H9 (cell line): ENCODE data around the gene BCL2L14. TPM values are rescaled to one million over a fixed set of nuclear protein-coding genes. Genes with fewer than 3 reads are reported as not detected.

Source experiments
- DNase-seq: peaks from one replicate; pipeline ENCODE4 v3.0.0-alpha.2; 2017
- H2AFZ ChIP-seq: one replicate; pipeline ENCODE4 v1.6.1; 2013; ENCODE audit warnings: mild to moderate bottlenecking, low read length, control low read depth, moderate library complexity
- H2AK5ac ChIP-seq: 2 replicates; pipeline ENCODE4 v1.6.1; 2013; ENCODE audit warnings: low read length, control low read depth, mixed read lengths; ENCODE audit not compliant: insufficient read length
- H2BK120ac ChIP-seq: one replicate; pipeline ENCODE4 v1.6.1; 2013; ENCODE audit warnings: low read depth, mild to moderate bottlenecking, low read length, control low read depth, inconsistent platforms; ENCODE audit not compliant: poor library complexity, severe bottlenecking
- H2BK12ac ChIP-seq: 2 replicates; pipeline ENCODE4 v1.6.1; 2013; ENCODE audit warnings: low read length, control low read depth, mixed read lengths, low read depth; ENCODE audit not compliant: insufficient read length
- H2BK15ac ChIP-seq: 2 replicates; pipeline ENCODE4 v1.6.1; 2013; ENCODE audit warnings: low read depth, low read length, control low read depth
- H2BK20ac ChIP-seq: one replicate; pipeline ENCODE4 v1.6.1; 2013; ENCODE audit warnings: low read depth, mild to moderate bottlenecking, low read length, control low read depth, inconsistent platforms; ENCODE audit not compliant: poor library complexity, severe bottlenecking
- H2BK5ac ChIP-seq: 2 replicates; pipeline ENCODE4 v1.6.1; 2013; ENCODE audit warnings: low read length, control low read depth, mixed read lengths; ENCODE audit not compliant: insufficient read length
- H3K14ac ChIP-seq: 2 replicates; pipeline ENCODE4 v1.6.1; 2013; ENCODE audit warnings: low read length, control low read depth; ENCODE audit not compliant: insufficient read depth
- H3K18ac ChIP-seq: 2 replicates; pipeline ENCODE4 v1.6.1; 2013; ENCODE audit warnings: low read depth, mild to moderate bottlenecking, mixed read lengths, low read length, control low read depth; ENCODE audit not compliant: insufficient read length
- H3K23ac ChIP-seq: 2 replicates; pipeline ENCODE4 v1.6.1; 2013; ENCODE audit warnings: low read length, control low read depth, mixed read lengths, low read depth; ENCODE audit not compliant: insufficient read length
- H3K23me2 ChIP-seq: 2 replicates; pipeline ENCODE4 v1.6.1; 2013; ENCODE audit warnings: low read depth, mild to moderate bottlenecking, mixed read lengths, low read length, control low read depth; ENCODE audit not compliant: insufficient read length, poor library complexity, severe bottlenecking
- H3K27ac ChIP-seq: 2 replicates; pipeline ENCODE4 v1.5.1; 2013; ENCODE audit warnings: low read length, control low read depth, mixed read lengths, low read depth; ENCODE audit not compliant: insufficient read length
- H3K27me3 ChIP-seq: 2 replicates; pipeline ENCODE4 v1.6.1; 2013; ENCODE audit warnings: low read length, control low read depth, inconsistent platforms; ENCODE audit not compliant: insufficient read depth
- H3K4ac ChIP-seq: 2 replicates; pipeline ENCODE4 v1.6.1; 2013; ENCODE audit warnings: low read depth, mild to moderate bottlenecking, control low read depth, inconsistent platforms, low read length, moderate library complexity
- H3K4me1 ChIP-seq: 2 replicates; pipeline ENCODE4 v1.6.1; 2013; ENCODE audit warnings: low read length, control low read depth, inconsistent platforms; ENCODE audit not compliant: insufficient read depth
- H3K4me2 ChIP-seq: 2 replicates; pipeline ENCODE4 v1.6.1; 2013; ENCODE audit warnings: low read length, control low read depth, mixed read lengths; ENCODE audit not compliant: insufficient read length, insufficient read depth
- H3K56ac ChIP-seq: 2 replicates; pipeline ENCODE4 v1.6.1; 2013; ENCODE audit warnings: low read depth, mild to moderate bottlenecking, mixed read lengths, low read length, control low read depth; ENCODE audit not compliant: insufficient read length
- H3K79me1 ChIP-seq: 2 replicates; pipeline ENCODE4 v1.6.1; 2013; ENCODE audit warnings: low read depth, mild to moderate bottlenecking, moderate library complexity, low read length, control low read depth, inconsistent platforms; ENCODE audit not compliant: insufficient read depth, poor library complexity, severe bottlenecking
- H3K79me2 ChIP-seq: 2 replicates; pipeline ENCODE4 v1.6.1; 2013; ENCODE audit warnings: low read length, control low read depth, inconsistent platforms; ENCODE audit not compliant: insufficient read depth
- H3K9ac ChIP-seq: 2 replicates; pipeline ENCODE4 v1.6.1; 2013; ENCODE audit warnings: low read length, control low read depth, mixed read lengths; ENCODE audit not compliant: insufficient read length; ENCODE audit errors: extremely low read depth
- H3K9me3 ChIP-seq: one replicate; pipeline ENCODE4 v1.6.1; 2013; ENCODE audit warnings: low read depth, low read length, inconsistent platforms; ENCODE audit not compliant: control insufficient read depth
- H3T11ph ChIP-seq: one replicate; pipeline ENCODE4 v1.6.1; 2013; ENCODE audit warnings: mild to moderate bottlenecking, low read length, control low read depth, inconsistent platforms
- H4K20me1 ChIP-seq: one replicate; pipeline ENCODE4 v1.6.1; 2013; ENCODE audit not compliant: control insufficient read depth, insufficient read length, insufficient read depth
- H4K5ac ChIP-seq: 2 replicates; pipeline ENCODE4 v1.6.1; 2013; ENCODE audit warnings: low read depth, mild to moderate bottlenecking, mixed read lengths, low read length, control low read depth; ENCODE audit not compliant: insufficient read length
- H4K8ac ChIP-seq: replicated peaks from 2 replicates; pipeline ENCODE4 v1.6.1; 2013; ENCODE audit warnings: low read length, control low read depth, mixed read lengths, low read depth; ENCODE audit not compliant: insufficient read length
- H4K91ac ChIP-seq: 2 replicates; pipeline ENCODE4 v1.6.1; 2013; ENCODE audit warnings: low read depth, mild to moderate bottlenecking, moderate library complexity, mixed read lengths, low read length, control low read depth; ENCODE audit not compliant: insufficient read length
- H3K27ac Mint-ChIP-seq, 3 experiments: 2 replicates in 2 of 3; 3 replicates in 1 of 3; pipeline ENCODE4 v1.8.0; 2020 to 2021; ENCODE audit warnings: mixed read lengths in 3 of 3, mild to moderate bottlenecking in 1 of 3, moderate library complexity in 1 of 3
- H3K27me3 Mint-ChIP-seq: 2 replicates; pipeline ENCODE4 v1.8.0; 2021; ENCODE audit warnings: low read depth, mild to moderate bottlenecking, moderate library complexity, mixed read lengths
- H3K36me3 Mint-ChIP-seq, 3 experiments: 2 replicates in 2 of 3; 3 replicates in 1 of 3; pipeline ENCODE4 v1.8.0; 2020 to 2021; ENCODE audit warnings: low read depth in 3 of 3, mixed read lengths in 3 of 3; ENCODE audit not compliant: insufficient read depth in 1 of 3
- H3K4me1 Mint-ChIP-seq, 2 experiments: 2 replicates each; pipeline ENCODE4 v1.8.0; 2020; ENCODE audit warnings: mixed read lengths in 2 of 2
- H3K4me3 Mint-ChIP-seq, 2 experiments: 2 replicates in 1 of 2; 3 replicates in 1 of 2; pipeline ENCODE4 v1.8.0; 2020 to 2021; ENCODE audit warnings: mild to moderate bottlenecking in 2 of 2, mixed read lengths in 2 of 2, moderate library complexity in 1 of 2
- H3K9me3 Mint-ChIP-seq, 2 experiments: 2 replicates in 1 of 2; 3 replicates in 1 of 2; pipeline ENCODE4 v1.8.0; 2020; ENCODE audit warnings: mild to moderate bottlenecking in 2 of 2, mixed read lengths in 2 of 2, moderate library complexity in 1 of 2
- WGBS: extraction: QIAGEN DNeasy Blood & Tissue Kit; methylation state at CpG from one replicate; pipeline ENCODE4 v1.1.7; 2013; ENCODE audit warnings: missing lambda C conversion rate, low lambda C conversion rate, mixed read lengths; ENCODE audit not compliant: insufficient read length; ENCODE audit errors: extremely low coverage; 5-methylcytosine and 5-hydroxymethylcytosine counted together
- total RNA-seq: library from RNA; stranded (reverse); gene quantifications from 2 replicates; pipeline ENCODE4 v1.2.1, GENCODE V29; 2021
- TF ChIP-seq, protein P1 (sequence below): fragments of 200-600 bp; sonication (generic); conservative IDR thresholded peaks from 3 replicates; pipeline ENCODE4 v1.8.0; 2021; ENCODE audit warnings: antibody characterized with exemption, mild to moderate bottlenecking

BCL2L14 gene
- total RNA-seq, 1 experiment from 2014 or later = 0.28 TPM

DNA sequence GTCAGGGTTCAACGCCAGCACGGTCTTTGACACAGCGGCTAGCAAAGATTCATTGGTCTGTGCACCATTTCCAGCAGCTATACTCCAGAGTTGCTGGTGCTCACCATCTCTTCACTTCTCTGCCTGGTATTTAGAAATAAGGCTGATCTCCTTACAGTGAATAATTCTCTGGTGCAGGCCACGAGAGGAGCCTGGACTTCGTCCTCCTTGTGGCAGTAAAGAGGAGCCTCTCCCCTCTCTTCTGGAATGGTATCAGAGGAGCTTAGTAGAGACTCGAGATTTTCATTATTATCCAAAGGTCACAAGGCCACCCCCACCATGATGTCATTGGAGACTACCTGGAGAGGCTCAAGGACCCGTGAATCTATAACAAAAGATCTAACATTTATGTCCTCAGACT lies 30.8 kb upstream of the BCL2L14 start:
- Histone ChIP-seq H3K23me2 (no peaks in the 10 kb centered on the region), H3K27me3 (no peaks in the 10 kb centered on the region), H3K4me2 (no peak overlapping the region), H3K23ac (no peak overlapping the region), H4K5ac (no peak overlapping the region), H3K56ac (no peak overlapping the region), H3K79me1 (no peaks in the 10 kb centered on the region), H3K4me1 (no peaks in the 10 kb centered on the region; the same call in 1 of the 2 replicates), H2BK15ac (no peak overlapping the region), H4K8ac (no peak overlapping the region), H2AK5ac (no peak overlapping the region), H3K27ac (no peak overlapping the region), H2AFZ (no peak overlapping the region), H3K14ac (no peak overlapping the region), H2BK12ac (no peak overlapping the region), H3K79me2 (no peaks in the 10 kb centered on the region), H3K18ac (no peak overlapping the region), H2BK120ac (no peak overlapping the region), H2BK5ac (no peak overlapping the region), H3T11ph (no peak overlapping the region), H3K9ac (no peak overlapping the region), H2BK20ac (no peak overlapping the region), H4K91ac (no peak overlapping the region), H4K20me1 (no peaks in the 10 kb centered on the region), H3K4ac (no peak overlapping the region), H3K9me3 (no peaks in the 10 kb centered on the region)
- H3K4me1 Mint-ChIP-seq = peaks cover 5% of the 10 kb centered on the region in 2 experiments
- no peaks in the 10 kb centered on the region for H3K27me3 Mint-ChIP-seq
- peak overlapping the region in 1 of 3 experiments; percentile 4; a peak in 2 of 7 replicates for H3K27ac Mint-ChIP-seq
- no peaks in the 10 kb centered on the region; a peak in 3 of 7 replicates for H3K36me3 Mint-ChIP-seq
- H3K9me3 Mint-ChIP-seq = peaks cover 2 to 10% of the 10 kb centered on the region in 2 experiments; a peak in 2 of 5 replicates
- no CpG with 5 or more reads among the region's 7 CpGs for WGBS
- TF ChIP-seq, protein P1, sequence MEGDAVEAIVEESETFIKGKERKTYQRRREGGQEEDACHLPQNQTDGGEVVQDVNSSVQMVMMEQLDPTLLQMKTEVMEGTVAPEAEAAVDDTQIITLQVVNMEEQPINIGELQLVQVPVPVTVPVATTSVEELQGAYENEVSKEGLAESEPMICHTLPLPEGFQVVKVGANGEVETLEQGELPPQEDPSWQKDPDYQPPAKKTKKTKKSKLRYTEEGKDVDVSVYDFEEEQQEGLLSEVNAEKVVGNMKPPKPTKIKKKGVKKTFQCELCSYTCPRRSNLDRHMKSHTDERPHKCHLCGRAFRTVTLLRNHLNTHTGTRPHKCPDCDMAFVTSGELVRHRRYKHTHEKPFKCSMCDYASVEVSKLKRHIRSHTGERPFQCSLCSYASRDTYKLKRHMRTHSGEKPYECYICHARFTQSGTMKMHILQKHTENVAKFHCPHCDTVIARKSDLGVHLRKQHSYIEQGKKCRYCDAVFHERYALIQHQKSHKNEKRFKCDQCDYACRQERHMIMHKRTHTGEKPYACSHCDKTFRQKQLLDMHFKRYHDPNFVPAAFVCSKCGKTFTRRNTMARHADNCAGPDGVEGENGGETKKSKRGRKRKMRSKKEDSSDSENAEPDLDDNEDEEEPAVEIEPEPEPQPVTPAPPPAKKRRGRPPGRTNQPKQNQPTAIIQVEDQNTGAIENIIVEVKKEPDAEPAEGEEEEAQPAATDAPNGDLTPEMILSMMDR = peak; percentile 21; the same call in 1 of the 3 replicates
- no peak overlapping the region for H3K4me3 Mint-ChIP-seq
- no peak for DNase-seq
